Coronary artery (tissue), 2 donors: ENCODE data around the gene FARP1.

Source experiments
- DNase-seq: peaks from one replicate; pipeline ENCODE4 v3.0.0-alpha.2; 2017; ENCODE audit warnings: low spot score
- H3K27ac ChIP-seq, 2 donors: fragments of 200-600 bp; sonication (generic); one replicate each; pipeline ENCODE4 v1.5.1; 2016 to 2019
- H3K4me3 ChIP-seq: fragments of 200-600 bp; sonication (generic); 2 replicates; pipeline ENCODE4 v1.5.1; 2016; ENCODE audit warnings: mild to moderate bottlenecking, moderate library complexity
- TF ChIP-seq, protein P1 (sequence below): fragments of 200-600 bp; sonication (generic); IDR thresholded peaks from one replicate; pipeline ENCODE4 v1.5.1; 2019; ENCODE audit warnings: antibody characterized with exemption

Gene FARP1

DNA sequence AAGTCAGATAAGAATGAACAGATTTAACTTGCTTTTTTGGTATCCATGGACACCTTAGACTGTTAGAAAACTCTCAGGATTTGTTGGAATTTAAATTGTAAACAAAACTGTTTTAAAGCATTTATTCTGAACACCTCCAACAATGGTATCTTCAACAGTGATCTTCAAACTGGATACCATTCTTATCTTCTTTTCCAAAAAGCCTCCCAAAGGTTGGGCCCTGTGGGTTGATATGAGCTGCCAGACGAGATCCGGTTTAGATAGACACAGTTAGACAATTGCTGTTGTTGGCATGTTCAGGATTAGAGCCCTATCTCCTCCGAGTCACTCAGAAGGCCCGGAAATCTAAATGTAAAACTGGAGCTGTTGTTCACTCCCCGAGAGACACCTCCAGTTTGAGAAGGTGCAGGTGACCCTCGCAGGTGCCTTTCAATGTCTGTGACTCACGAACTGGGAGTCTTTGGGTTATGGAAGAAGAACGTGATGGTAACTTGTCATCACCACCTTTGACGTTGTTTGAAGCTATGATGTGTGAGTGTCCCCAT, 177.7 kb downstream of the FARP1 start:
- H3K27ac ChIP-seq: no peak overlapping the region
- no peak overlapping the region for H3K4me3 ChIP-seq
- TF ChIP-seq, protein P1, sequence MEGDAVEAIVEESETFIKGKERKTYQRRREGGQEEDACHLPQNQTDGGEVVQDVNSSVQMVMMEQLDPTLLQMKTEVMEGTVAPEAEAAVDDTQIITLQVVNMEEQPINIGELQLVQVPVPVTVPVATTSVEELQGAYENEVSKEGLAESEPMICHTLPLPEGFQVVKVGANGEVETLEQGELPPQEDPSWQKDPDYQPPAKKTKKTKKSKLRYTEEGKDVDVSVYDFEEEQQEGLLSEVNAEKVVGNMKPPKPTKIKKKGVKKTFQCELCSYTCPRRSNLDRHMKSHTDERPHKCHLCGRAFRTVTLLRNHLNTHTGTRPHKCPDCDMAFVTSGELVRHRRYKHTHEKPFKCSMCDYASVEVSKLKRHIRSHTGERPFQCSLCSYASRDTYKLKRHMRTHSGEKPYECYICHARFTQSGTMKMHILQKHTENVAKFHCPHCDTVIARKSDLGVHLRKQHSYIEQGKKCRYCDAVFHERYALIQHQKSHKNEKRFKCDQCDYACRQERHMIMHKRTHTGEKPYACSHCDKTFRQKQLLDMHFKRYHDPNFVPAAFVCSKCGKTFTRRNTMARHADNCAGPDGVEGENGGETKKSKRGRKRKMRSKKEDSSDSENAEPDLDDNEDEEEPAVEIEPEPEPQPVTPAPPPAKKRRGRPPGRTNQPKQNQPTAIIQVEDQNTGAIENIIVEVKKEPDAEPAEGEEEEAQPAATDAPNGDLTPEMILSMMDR: no peak
- DNase-seq: no peak

GRCh38 chr13:98321395-98321794, 178.5 kb downstream of the FARP1 start:
- DNase-seq: no peak
- Histone ChIP-seq H3K4me3 (no peak overlapping the region), H3K27ac (no peak overlapping the region)
- TF ChIP-seq, protein P1: no peak

GRCh38 chr13:98322091-98322718, 179.3 kb downstream of the FARP1 start:
- Histone ChIP-seq H3K4me3 (no peak overlapping the region), H3K27ac (no peak overlapping the region)
- TF ChIP-seq, protein P1: no peak
- DNase-seq: no peak

GRCh38 chr13:98324105-98324504, 181.2 kb downstream of the FARP1 start:
- Histone ChIP-seq H3K27ac (no peak overlapping the region), H3K4me3 (no peak overlapping the region)
- TF ChIP-seq, protein P1: no peak
- DNase-seq: no peak

DNA sequence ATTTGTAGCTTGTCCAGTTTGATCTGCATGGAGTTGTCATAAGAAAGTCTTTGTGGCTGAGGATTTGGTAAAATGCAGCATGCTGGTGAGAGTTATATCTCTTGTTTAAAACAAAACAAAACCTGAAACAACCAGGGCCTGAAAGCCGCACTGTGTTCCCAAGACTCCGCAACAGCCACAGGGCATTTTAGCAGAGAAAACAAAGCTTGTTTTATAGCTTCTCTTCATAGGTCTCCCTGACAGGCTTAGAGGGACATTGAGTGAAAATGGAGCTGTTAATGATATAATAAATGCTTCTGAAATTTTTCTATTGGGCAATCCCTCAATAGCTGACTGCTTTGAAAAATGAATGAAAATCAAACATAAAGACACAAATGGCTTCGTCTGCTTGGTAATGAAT, 182.8 kb downstream of the FARP1 start:
- DNase-seq: no peak
- TF ChIP-seq, protein P1: no peak
- Histone ChIP-seq H3K4me3 (no peak overlapping the region), H3K27ac (no peak overlapping the region)

GRCh38 chr13:98326291-98326690, 183.4 kb downstream of the FARP1 start:
- no peak for DNase-seq
- H3K4me3 ChIP-seq: no peak overlapping the region
- TF ChIP-seq, protein P1: no peak
- H3K27ac ChIP-seq: no peak overlapping the region
